HepG2 (cell line): ENCODE measurements around the gene TSPAN31. TPM values are rescaled to one million over a fixed set of nuclear protein-coding genes. Genes with fewer than 3 reads are reported as not detected.

Source experiments
- ASH2L ChIP-seq: fragments of 300-600, 200-600 bp; sonication (generic); IDR thresholded peaks from 2 replicates; pipeline ENCODE4 v1.7.0; 2017; ENCODE audit warnings: low read depth, mild to moderate bottlenecking, moderate library complexity, mixed read lengths, low read length; ENCODE audit not compliant: insufficient read length
- FOXA1 ChIP-seq, 2 experiments: fragments of 450-650 bp in 1 of 2; sonication (generic) in 1 of 2; formaldehyde crosslinking in 1 of 2; IDR thresholded peaks; 2 replicates each; pipeline versions ENCODE4 v1.4.0 to v1.6.1; 2016 to 2020; ENCODE audit warnings: missing genetic modification reagents in 1 of 2
- GATAD1 ChIP-seq: IDR thresholded peaks from 2 replicates; pipeline ENCODE4 v1.6.1; 2016; ENCODE audit warnings: missing genetic modification reagents, missing compliant biosample characterization
- LBX2 ChIP-seq: sonication (generic); formaldehyde crosslinking; IDR thresholded peaks from 2 replicates; pipeline ENCODE4 v1.5.0; 2020; ENCODE audit warnings: missing genetic modification reagents, mild to moderate bottlenecking, borderline replicate concordance
- NAIF1 ChIP-seq: sonication (generic); formaldehyde crosslinking; IDR thresholded peaks from 2 replicates; pipeline ENCODE4 v1.5.0; 2020; ENCODE audit warnings: mild to moderate bottlenecking, missing genetic modification reagents, borderline replicate concordance
- RFX5 ChIP-seq: IDR thresholded peaks from 2 replicates; pipeline ENCODE4 v1.6.1; 2011; ENCODE audit warnings: low read depth, low read length, improper control_type of control experiment
- ZMAT3 ChIP-seq: sonication (generic); formaldehyde crosslinking; conservative IDR thresholded peaks from 2 replicates; pipeline ENCODE4 v1.7.0; 2021; ENCODE audit warnings: missing genetic modification reagents
- ZNF230 ChIP-seq: sonication (generic); formaldehyde crosslinking; IDR thresholded peaks from 2 replicates; pipeline ENCODE4 v1.4.0; 2020; ENCODE audit warnings: mild to moderate bottlenecking, missing genetic modification reagents
- ZNF558 ChIP-seq: sonication (generic); formaldehyde crosslinking; IDR thresholded peaks from 2 replicates; pipeline ENCODE4 v1.9.0; 2022; ENCODE audit warnings: mild to moderate bottlenecking, missing genetic modification reagents, borderline replicate concordance
- ZNF709 ChIP-seq: sonication (generic); formaldehyde crosslinking; IDR thresholded peaks from 2 replicates; pipeline ENCODE4 v1.5.0; 2020; ENCODE audit warnings: mild to moderate bottlenecking, missing genetic modification reagents
- polyA plus RNA-seq, 8 experiments: library from polyadenylated mRNA; depleted of rRNA in 3 of 8; stranded (reverse) in 7 of 8; unstranded in 1 of 8; fragments of >200 nt; fragmentation: Illumina TruSeq in 4 of 8; extraction: Trizol in 4 of 8; gene quantifications; 2 replicates each; pipeline versions ENCODE4 v1.2.1 to v1.2.3, GENCODE V29; 2011 to 2016; ENCODE audit warnings: low read depth in 4 of 8, missing spikeins in 1 of 8, mixed read lengths in 1 of 8; ENCODE audit not compliant: insufficient read depth in 1 of 8
- total RNA-seq, 5 experiments: library from RNA; depleted of rRNA; stranded (reverse); fragments of >200 nt; fragmentation: Illumina TruSeq; extraction: Trizol; gene quantifications; 2 replicates each; pipeline ENCODE4 v1.2.3, GENCODE V29; 2016; ENCODE audit warnings: low read depth in 1 of 5
- TF ChIP-seq, protein P1 (sequence below), 2 experiments: fragments of 450-650 bp in 1 of 2; sonication (generic) in 1 of 2; formaldehyde crosslinking in 1 of 2; IDR thresholded peaks; 2 replicates each; pipeline versions ENCODE4 v1.6.1 to v1.8.0; 2016 to 2022; ENCODE audit warnings: antibody characterized with exemption in 1 of 2, mild to moderate bottlenecking in 1 of 2, missing genetic modification reagents in 1 of 2
- TF ChIP-seq, protein P2 (sequence below): sonication (generic); formaldehyde crosslinking; IDR thresholded peaks from 2 replicates; pipeline ENCODE4 v1.4.0; 2020; ENCODE audit warnings: low read depth, missing genetic modification reagents

The TSPAN31 gene
- total and polyA plus RNA-seq, 2 of the 13 experiments (the other 11 are each of a cell fraction or from before 2014, with no cell fraction given) = 10.4 to 24.6 TPM

DNA sequence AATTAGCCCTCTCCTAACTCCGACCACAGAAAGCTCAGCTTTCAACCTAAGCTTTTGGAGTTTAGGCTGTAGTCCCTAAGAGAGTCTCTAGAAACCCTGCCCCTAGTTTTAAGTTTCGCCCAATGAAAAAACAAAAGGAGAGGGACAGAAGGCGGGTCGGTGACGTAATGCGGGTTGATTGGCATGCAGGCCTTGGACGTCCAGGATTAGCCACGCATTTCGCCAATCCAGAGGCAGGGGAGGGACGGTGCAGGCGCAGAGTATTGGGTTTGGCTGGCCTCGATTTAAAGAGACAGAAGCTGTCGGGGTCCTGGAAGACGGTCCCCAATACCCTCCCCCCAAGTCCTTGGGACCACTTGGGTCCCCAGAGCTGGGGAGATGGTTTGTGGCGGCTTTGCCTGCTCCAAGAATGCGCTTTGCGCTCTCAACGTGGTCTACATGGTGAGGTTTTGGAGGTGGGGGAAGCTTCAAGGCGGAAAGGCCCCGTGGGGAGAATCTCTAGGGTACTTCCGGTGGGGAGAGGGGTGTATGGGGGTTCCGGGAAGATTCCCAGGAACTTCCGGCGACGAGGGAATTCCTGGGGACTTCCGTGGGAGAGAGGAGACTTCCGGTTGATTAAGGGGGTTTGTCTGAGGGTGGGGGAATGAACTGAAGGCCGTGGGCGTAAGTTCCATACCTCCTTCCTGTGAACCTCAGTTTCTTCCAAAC is at the start of gene TSPAN31 (continued):
- TF ChIP-seq, protein P1, sequence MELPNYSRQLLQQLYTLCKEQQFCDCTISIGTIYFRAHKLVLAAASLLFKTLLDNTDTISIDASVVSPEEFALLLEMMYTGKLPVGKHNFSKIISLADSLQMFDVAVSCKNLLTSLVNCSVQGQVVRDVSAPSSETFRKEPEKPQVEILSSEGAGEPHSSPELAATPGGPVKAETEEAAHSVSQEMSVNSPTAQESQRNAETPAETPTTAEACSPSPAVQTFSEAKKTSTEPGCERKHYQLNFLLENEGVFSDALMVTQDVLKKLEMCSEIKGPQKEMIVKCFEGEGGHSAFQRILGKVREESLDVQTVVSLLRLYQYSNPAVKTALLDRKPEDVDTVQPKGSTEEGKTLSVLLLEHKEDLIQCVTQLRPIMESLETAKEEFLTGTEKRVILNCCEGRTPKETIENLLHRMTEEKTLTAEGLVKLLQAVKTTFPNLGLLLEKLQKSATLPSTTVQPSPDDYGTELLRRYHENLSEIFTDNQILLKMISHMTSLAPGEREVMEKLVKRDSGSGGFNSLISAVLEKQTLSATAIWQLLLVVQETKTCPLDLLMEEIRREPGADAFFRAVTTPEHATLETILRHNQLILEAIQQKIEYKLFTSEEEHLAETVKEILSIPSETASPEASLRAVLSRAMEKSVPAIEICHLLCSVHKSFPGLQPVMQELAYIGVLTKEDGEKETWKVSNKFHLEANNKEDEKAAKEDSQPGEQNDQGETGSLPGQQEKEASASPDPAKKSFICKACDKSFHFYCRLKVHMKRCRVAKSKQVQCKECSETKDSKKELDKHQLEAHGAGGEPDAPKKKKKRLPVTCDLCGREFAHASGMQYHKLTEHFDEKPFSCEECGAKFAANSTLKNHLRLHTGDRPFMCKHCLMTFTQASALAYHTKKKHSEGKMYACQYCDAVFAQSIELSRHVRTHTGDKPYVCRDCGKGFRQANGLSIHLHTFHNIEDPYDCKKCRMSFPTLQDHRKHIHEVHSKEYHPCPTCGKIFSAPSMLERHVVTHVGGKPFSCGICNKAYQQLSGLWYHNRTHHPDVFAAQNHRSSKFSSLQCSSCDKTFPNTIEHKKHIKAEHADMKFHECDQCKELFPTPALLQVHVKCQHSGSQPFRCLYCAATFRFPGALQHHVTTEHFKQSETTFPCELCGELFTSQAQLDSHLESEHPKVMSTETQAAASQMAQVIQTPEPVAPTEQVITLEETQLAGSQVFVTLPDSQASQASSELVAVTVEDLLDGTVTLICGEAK (IDR thresholded peaks at IDR 0.05) = peak; percentile 41
- TF ChIP-seq, protein P1 (CRISPR knock-in tag; IDR thresholded peaks at IDR 0.05) = no peak
- no peak for TF ChIP-seq ZNF558 (CRISPR knock-in tag)
- no peak for TF ChIP-seq LBX2
- no peak for TF ChIP-seq NAIF1 (CRISPR knock-in tag)
- TF ChIP-seq GATAD1 (CRISPR knock-in tag) = peak; percentile 73
- TF ChIP-seq ZNF230 = no peak
- no peak for TF ChIP-seq ZNF709 (CRISPR knock-in tag)
- peak; percentile 86 for TF ChIP-seq RFX5
- TF ChIP-seq, protein P2, sequence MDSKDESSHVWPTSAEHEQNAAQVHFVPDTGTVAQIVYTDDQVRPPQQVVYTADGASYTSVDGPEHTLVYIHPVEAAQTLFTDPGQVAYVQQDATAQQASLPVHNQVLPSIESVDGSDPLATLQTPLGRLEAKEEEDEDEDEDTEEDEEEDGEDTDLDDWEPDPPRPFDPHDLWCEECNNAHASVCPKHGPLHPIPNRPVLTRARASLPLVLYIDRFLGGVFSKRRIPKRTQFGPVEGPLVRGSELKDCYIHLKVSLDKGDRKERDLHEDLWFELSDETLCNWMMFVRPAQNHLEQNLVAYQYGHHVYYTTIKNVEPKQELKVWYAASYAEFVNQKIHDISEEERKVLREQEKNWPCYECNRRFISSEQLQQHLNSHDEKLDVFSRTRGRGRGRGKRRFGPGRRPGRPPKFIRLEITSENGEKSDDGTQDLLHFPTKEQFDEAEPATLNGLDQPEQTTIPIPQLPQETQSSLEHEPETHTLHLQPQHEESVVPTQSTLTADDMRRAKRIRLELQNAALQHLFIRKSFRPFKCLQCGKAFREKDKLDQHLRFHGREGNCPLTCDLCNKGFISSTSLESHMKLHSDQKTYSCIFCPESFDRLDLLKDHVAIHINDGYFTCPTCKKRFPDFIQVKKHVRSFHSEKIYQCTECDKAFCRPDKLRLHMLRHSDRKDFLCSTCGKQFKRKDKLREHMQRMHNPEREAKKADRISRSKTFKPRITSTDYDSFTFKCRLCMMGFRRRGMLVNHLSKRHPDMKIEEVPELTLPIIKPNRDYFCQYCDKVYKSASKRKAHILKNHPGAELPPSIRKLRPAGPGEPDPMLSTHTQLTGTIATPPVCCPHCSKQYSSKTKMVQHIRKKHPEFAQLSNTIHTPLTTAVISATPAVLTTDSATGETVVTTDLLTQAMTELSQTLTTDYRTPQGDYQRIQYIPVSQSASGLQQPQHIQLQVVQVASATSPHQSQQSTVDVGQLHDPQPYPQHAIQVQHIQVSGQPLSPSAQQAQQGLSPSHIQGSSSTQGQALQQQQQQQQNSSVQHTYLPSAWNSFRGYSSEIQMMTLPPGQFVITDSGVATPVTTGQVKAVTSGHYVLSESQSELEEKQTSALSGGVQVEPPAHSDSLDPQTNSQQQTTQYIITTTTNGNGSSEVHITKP (CRISPR knock-in tag) = no peak
- TF ChIP-seq FOXA1 (IDR thresholded peaks at IDR 0.05) = no peak
- TF ChIP-seq FOXA1 (CRISPR knock-in tag; IDR thresholded peaks at IDR 0.05) = no peak
- TF ChIP-seq ASH2L = peak; percentile 71
- no peak for TF ChIP-seq ZMAT3 (CRISPR knock-in tag)
